Pancreas (tissue), 10 donors: ENCODE results near the gene GJB2. TPM values are rescaled to one million over a fixed set of nuclear protein-coding genes. Genes with fewer than 3 reads are reported as not detected.

ENCODE experiments used
- ATAC-seq, 4 donors: fragments of 200-7000 bp; cut with Tn5 transposase; one replicate each; pipeline versions ENCODE4 v1.8.0 to v1.9.1; 2020; ENCODE audit warnings: mild to moderate bottlenecking in 4 of 4, moderate library complexity in 4 of 4
- DNase-seq, 6 donors: peaks; one replicate each; pipeline ENCODE4 v3.0.0-alpha.2; 2020
- FAIRE-seq: peaks from 2 replicates; lab custom pipeline; 2012; peaks lifted over from hg19 to GRCh38; lab: Jason Lieb, UNC
- H3K27ac ChIP-seq, 4 donors: fragments of 200-600 bp; sonication (generic); 1 replicate in 3 of 4; 2 replicates in 1 of 4; pipeline versions ENCODE4 v1.5.0 to v1.8.0; 2020
- H3K27me3 ChIP-seq, 4 donors: fragments of 200-600 bp; one replicate each; pipeline ENCODE4 v1.8.0; 2021
- H3K36me3 ChIP-seq, 3 donors: fragments of 200-600 bp; sonication (generic) in 1 of 3; one replicate each; pipeline versions ENCODE4 v1.5.0 to v1.8.0; 2020 to 2021
- H3K4me1 ChIP-seq, 3 donors: fragments of 200-600 bp; one replicate each; pipeline ENCODE4 v1.8.0; 2021
- H3K4me3 ChIP-seq, 4 donors: fragments of 200-600 bp; sonication (generic) in 2 of 4; one replicate each; pipeline versions ENCODE4 v1.5.0 to v1.8.0; 2020 to 2021
- H3K9me3 ChIP-seq, 4 donors: fragments of 200-600 bp; one replicate each; pipeline ENCODE4 v1.8.0; 2021
- WGBS, 2 donors: extraction: QIAGEN DNeasy Blood & Tissue Kit; methylation state at CpG; one replicate each; pipeline ENCODE4 v1.1.7; 2013; 5-methylcytosine and 5-hydroxymethylcytosine counted together
- intact Hi-C, 3 donors: fragments of 100-400 bp; cut with DNase I; formaldehyde crosslinking; loops; one replicate each; pipeline versions ENCODE4 v1.11.1 to v1.14.2; 2022
- polyA plus RNA-seq, 2 donors: library from polyadenylated mRNA; stranded (reverse); fragments of 200-250 nt; gene quantifications; one replicate each; pipeline ENCODE4 v1.2.3, GENCODE V29; 2013
- total RNA-seq, 6 donors: library from RNA; stranded (reverse); fragmentation: NEBNext Ultra II Directional in 4 of 6; extraction: Animal tissue kit (Norgen Biotek cat#: 25700) in 4 of 6; gene quantifications; one replicate each; pipeline versions ENCODE4 v1.2.1 to v1.2.4, GENCODE V29; 2021 to 2023
- TF ChIP-seq, protein P1 (sequence below), 4 donors: fragments of 200-600 bp; sonication (generic) in 3 of 4; IDR thresholded peaks; one replicate each; pipeline versions ENCODE4 v1.5.0 to v1.8.0; 2021; ENCODE audit warnings: antibody characterized with exemption in 4 of 4
- donor health status: healthy with polysubstance abuse.
- donor health status: DM: no; HTN: no; CAD: no; lungs with moderate emphysema.
- donor health status: DM: no; HTN: no; CAD: no.
- donor health status: control.
- donor health status: control.
- donor health status: Bipolar disorder and iron deficiency.
- donor health status: DM: yes; HTN: yes; CAD: no.
- donor health status: DM: no; HTN: no; CAD: no.
- donor health status: DM: no; HTN: no; CAD: no.
- donor health status: DM: yes; HTN: yes; CAD: no.

Gene GJB2
- total and polyA plus RNA-seq, 8 donors, result 0.51 to 4.5 (median 0.72) TPM

DNA sequence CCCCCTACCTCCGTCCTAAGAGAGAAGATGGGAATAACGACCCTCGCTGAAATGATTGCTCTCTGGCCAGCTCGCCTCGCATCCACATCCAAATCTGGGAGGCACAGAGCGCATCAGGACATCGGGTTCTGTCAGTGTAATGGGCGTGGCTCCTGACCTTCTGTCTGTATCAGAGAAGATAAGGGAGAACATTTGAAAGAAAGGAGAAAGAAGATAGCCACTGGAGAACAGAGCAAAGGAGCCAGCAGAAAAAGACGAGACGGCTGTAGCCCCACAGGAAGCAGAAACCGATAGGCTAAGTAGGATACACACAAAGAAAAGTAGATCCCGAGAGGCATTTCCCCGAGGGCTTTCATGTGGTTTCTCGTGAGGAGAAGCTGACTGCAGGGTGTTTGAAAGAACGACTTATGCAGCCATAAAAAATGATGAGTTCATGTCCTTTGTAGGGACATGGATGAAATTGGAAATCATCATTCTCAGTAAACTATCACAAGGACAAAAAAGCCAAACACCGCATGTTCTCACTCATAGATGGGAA lies 14.0 kb upstream of the GJB2 start:
- TF ChIP-seq, protein P1, sequence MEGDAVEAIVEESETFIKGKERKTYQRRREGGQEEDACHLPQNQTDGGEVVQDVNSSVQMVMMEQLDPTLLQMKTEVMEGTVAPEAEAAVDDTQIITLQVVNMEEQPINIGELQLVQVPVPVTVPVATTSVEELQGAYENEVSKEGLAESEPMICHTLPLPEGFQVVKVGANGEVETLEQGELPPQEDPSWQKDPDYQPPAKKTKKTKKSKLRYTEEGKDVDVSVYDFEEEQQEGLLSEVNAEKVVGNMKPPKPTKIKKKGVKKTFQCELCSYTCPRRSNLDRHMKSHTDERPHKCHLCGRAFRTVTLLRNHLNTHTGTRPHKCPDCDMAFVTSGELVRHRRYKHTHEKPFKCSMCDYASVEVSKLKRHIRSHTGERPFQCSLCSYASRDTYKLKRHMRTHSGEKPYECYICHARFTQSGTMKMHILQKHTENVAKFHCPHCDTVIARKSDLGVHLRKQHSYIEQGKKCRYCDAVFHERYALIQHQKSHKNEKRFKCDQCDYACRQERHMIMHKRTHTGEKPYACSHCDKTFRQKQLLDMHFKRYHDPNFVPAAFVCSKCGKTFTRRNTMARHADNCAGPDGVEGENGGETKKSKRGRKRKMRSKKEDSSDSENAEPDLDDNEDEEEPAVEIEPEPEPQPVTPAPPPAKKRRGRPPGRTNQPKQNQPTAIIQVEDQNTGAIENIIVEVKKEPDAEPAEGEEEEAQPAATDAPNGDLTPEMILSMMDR (IDR thresholded peaks at IDR 0.05), result no peak
- H3K36me3 ChIP-seq, result no peaks in the 10 kb centered on the region
- intact Hi-C loops, result no loop called here
- FAIRE-seq, result no peak
- no peak for ATAC-seq
- no peaks in the 10 kb centered on the region for H3K9me3 ChIP-seq
- no peak overlapping the region for H3K4me3 ChIP-seq
- H3K27me3 ChIP-seq, result peaks cover 0 to 4% (median 0%) of the 10 kb centered on the region in 4 donors
- no peak for DNase-seq
- no peaks in the 10 kb centered on the region for H3K4me1 ChIP-seq
- H3K27ac ChIP-seq, result no peak overlapping the region
- WGBS, 2 donors, result 54 to 63% methylated on average over 16 of the region's 16 CpGs

DNA sequence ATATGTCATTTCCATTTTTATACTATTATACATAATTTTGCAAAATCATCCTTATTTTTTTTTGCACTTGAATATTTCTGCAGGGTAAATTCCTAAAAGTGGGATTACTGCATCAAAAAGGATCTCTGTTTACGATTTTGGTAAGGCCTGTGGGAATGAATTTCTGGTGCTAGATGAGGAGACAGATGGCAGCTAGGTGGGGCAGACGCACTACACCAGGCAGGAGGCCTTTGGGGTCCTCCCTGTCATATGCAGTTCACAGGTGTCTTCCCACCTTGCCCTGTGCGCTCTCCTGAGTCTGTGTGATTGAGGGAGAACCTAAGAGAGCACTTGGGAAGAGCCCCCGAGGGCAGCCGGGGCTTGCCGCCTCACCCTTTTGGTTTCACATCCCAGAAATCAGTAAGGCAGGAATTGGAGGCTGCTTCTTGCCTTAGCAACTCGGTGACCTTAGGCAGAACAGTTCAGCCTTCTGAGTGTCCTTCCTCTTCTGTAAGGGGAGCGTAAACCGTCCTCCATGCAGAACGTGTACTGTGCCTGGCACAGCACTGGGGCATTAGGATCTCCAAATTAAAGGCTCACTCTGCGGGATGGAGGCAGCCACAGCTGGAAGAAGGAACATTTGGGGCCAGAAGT lies 13.4 kb upstream of the GJB2 start:
- Histone ChIP-seq H3K4me1 (no peaks in the 10 kb centered on the region), H3K27me3 (peaks cover 0 to 4% (median 0%) of the 10 kb centered on the region in 4 donors), H3K36me3 (no peaks in the 10 kb centered on the region), H3K4me3 (no peak overlapping the region), H3K27ac (no peak overlapping the region), H3K9me3 (no peaks in the 10 kb centered on the region)
- no peak for DNase-seq
- intact Hi-C loops, result no loop called here
- WGBS, 2 donors, result 60 to 67% methylated on average over 11 of the region's 11 CpGs
- TF ChIP-seq, protein P1 (IDR thresholded peaks at IDR 0.05), result no peak
- no peak for FAIRE-seq
- no peak for ATAC-seq

DNA sequence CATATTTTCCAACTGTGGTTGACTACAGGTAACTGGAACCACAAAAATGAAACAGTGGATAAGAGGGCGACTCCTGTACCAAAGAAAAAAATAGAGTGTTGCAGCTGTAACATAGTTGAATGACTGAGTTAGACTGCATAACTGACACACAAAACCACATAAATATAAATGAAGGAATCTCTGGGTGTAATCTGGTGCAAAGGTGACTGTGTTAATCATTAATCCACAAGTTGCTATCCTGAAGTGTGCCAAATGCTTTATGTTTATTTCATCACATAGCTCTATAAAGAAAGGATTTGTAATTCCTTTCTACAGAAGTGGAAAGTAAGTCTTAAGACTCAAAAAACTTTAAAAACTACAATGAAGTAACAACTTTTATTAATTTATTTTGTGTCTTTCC lies 6.0 kb upstream of the GJB2 start:
- intact Hi-C loops, result no loop called here
- Histone ChIP-seq H3K9me3 (no peaks in the 10 kb centered on the region), H3K36me3 (no peaks in the 10 kb centered on the region), H3K4me3 (no peak overlapping the region), H3K27ac (no peak overlapping the region), H3K27me3 (peaks cover 0 to 9% (median 0%) of the 10 kb centered on the region in 4 donors), H3K4me1 (peaks cover 0 to 9% (median 0%) of the 10 kb centered on the region in 3 donors)
- WGBS, 2 donors, result 46 to 54% methylated on average over 1 of the region's 1 CpG
- FAIRE-seq (no peak), ATAC-seq (peak; percentile 30 to 58 (median 44)), DNase-seq (no peak)
- TF ChIP-seq, protein P1 (IDR thresholded peaks at IDR 0.05), result no peak

DNA sequence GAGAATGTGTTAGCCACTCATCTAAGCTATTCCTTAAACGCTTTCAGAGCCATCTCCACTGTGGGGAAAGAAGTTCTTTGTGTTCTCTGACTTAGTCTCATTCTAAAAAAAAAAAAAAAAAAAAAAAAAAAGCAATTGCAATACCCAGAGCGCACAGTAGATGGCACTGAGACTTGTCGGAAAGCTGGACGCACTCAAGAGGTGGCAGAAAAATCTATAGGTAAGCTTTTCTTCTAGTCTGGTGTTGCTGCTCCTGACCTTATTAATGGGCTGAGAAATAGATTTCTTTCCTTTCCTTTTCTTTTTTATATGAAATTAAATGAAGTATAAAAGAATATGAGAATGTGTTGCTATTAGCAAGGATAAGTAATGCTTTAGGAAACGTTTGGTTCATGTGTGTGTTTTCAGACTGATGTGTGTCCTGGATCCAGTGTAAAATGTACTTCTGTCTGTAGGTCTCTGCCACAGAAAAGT lies 4.7 kb upstream of the GJB2 start:
- intact Hi-C loops, result no loop called here
- ATAC-seq, result peak; percentile 67 to 84 (median 80)
- peak; percentile 17 for FAIRE-seq
- H3K4me3 ChIP-seq, result no peak overlapping the region
- 5% methylated on average over 5 of the region's 5 CpGs for WGBS, 2 donors
- H3K27me3 ChIP-seq, result peaks cover 0 to 9% (median 0%) of the 10 kb centered on the region in 4 donors
- H3K4me1 ChIP-seq, result peaks cover 0 to 14% (median 0%) of the 10 kb centered on the region in 3 donors
- H3K36me3 ChIP-seq, result no peaks in the 10 kb centered on the region
- TF ChIP-seq, protein P1 (IDR thresholded peaks at IDR 0.05), result peak; percentile 29 to 61 (median 52)
- no peaks in the 10 kb centered on the region for H3K9me3 ChIP-seq
- H3K27ac ChIP-seq, result no peak overlapping the region
- no peak for DNase-seq

DNA sequence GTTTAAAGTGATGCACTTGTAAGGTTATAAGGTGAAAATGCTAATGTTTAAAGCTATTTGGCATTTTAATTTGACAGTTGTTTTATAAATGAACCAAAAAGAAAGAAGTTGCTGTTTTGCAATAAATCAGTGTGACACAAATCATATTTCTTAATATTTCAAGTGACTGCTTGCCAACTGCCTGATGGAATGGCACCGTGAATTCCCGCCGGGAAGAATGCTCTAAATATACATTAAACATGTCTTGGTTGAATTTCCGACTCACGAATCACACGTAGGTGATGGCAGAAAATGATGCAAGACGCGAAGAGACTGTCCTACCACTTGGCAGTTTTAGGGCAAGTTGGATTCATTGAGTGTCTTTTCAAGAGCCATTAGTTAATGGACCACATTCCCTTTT lies 3.1 kb upstream of the GJB2 start:
- Histone ChIP-seq H3K27me3 (peaks cover 0 to 9% (median 0%) of the 10 kb centered on the region in 4 donors), H3K36me3 (no peaks in the 10 kb centered on the region), H3K27ac (no peak overlapping the region), H3K4me1 (peaks cover 0 to 14% (median 0%) of the 10 kb centered on the region in 3 donors), H3K9me3 (no peaks in the 10 kb centered on the region), H3K4me3 (no peak overlapping the region)
- intact Hi-C loops, result no loop called here
- no peak for ATAC-seq
- FAIRE-seq, result no peak
- WGBS, 2 donors, result 42 to 50% methylated on average over 8 of the region's 8 CpGs
- TF ChIP-seq, protein P1 (IDR thresholded peaks at IDR 0.05), result no peak
- DNase-seq, result no peak
